DND-41 (cell line): ENCODE data around the gene MASP1.

Experiments used
- CTCF ChIP-seq: IDR thresholded peaks from 2 replicates; pipeline ENCODE4 v1.5.1; 2012; ENCODE audit warnings: borderline replicate concordance, low read length, moderate library complexity, mild to moderate bottlenecking; ENCODE audit not compliant: poor library complexity, severe bottlenecking; ENCODE audit errors: extremely low read depth
- EZH2 ChIP-seq: IDR thresholded peaks from 3 replicates; pipeline ENCODE4 v1.6.1; 2012; ENCODE audit warnings: borderline replicate concordance, low read depth, mild to moderate bottlenecking, moderate library complexity, low read length, inconsistent platforms; ENCODE audit not compliant: severe bottlenecking

- TF ChIP-seq CTCF = no peak
- no peak for TF ChIP-seq EZH2
Measured at GRCh38 chr3:187257992-187258692, 33.4 kb downstream of the MASP1 start.
